ENCODE results near the gene DPYSL4.

DPYSL4 gene

DNA sequence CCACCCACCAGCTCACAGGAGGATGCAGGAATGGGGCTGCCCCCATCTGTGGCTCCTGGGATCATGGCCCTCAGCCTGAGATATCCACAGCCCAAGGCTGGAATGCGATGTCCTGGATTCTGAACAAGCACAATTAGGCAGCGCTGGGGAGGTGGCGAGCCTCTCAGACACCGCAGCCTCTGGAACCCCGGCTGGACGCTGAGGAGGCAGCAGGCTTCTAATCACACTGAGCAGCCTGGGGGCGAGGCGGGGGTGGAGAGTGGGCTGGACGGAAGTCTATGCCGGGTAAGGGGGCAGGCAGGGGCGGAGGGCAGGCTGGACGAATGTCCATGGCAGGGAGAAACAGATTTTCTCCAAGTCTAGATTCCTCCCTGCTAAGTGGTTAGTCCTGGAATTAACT lies 56.4 kb downstream of the DPYSL4 start:
- DNase-seq (ENCODE audit: low spot score) = no peak

GRCh38 chr10:132243626-132244025 lies 56.9 kb downstream of the DPYSL4 start:
- DNase-seq (ENCODE audit: low spot score) = no peak

DNA sequence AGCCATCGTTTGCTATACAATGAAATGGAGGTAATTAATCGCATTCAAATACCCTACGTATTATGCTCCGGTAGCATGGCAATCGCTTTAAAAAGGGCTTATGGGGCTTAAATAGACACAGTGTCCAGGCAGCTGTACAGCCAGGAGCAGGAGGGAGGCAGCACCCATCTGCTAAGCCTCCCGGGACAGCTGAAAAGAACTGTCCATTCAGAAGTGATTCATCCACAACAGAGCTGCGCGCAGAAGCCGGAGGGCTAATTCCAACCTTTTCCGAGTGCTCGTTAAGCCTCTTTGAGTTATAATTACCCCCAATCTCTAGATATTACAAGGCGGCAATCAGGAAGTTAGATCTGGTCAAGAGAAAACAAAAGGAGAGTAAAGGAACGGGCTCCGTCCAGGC lies 58.3 kb downstream of the DPYSL4 start:
- no peak for DNase-seq (ENCODE audit: low spot score)

DNA sequence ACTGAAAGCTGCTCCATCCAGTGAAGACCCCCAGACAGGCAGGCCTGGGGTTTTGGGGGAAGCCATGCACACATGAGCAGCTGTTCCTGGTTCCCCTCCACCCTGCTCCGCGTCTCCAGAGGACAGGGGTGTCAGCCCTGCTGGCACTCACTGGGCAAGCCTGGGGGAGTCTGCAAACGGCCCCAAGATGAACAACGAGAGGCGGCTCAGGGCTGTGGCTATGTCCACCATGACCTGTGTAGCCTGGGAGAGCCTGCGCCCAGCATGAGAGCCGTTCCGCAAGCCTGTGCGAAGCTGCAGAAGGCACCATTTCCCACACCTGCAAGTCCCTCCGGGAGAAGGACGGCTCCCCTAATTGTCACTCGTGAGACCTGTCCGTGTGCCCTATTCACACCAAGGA lies 59.5 kb downstream of the DPYSL4 start:
- DNase-seq (ENCODE audit: low spot score) = no peak

GRCh38 chr10:132247943-132248342 lies 61.2 kb downstream of the DPYSL4 start:
- DNase-seq (ENCODE audit: low spot score) = no peak

DNA sequence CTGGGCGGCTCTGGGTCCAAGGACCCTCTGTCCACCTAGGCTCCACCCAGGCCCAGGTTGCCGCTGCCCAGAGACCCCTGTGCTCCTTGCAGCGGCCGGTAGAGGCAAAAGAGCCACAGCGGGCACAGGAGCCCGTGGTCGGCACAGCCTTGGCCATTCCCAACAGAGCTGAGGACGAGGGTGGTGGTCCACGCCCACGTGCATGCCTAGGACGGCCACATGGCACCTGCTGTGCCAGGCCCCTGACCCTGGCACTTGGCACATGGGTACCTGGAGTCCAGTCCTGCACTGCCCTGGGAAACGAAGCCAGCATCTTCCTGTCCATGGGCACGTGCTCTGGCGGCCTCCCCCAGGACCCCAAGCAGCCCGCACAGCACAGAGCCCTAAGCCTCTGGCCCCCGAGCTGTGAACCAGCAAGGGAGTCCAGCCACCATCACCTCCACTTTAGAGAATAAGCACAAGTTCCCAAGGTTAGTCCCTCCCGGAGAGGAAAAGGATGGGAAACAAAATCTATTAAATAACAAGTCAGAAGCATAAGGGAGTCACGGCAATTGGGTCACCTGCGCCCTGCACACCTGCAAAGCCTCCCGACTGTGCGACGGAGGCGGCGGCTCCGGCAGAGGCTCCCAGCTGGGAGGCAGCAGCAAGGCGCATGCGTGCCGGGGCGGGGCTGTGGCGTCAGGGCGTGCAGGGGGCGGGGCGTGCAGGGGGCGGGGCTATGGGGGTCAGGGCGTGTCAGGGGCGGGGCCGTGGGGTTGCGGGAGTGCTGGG lies 61.9 kb downstream of the DPYSL4 start:
- no peak for DNase-seq (ENCODE audit: low spot score)

DNA sequence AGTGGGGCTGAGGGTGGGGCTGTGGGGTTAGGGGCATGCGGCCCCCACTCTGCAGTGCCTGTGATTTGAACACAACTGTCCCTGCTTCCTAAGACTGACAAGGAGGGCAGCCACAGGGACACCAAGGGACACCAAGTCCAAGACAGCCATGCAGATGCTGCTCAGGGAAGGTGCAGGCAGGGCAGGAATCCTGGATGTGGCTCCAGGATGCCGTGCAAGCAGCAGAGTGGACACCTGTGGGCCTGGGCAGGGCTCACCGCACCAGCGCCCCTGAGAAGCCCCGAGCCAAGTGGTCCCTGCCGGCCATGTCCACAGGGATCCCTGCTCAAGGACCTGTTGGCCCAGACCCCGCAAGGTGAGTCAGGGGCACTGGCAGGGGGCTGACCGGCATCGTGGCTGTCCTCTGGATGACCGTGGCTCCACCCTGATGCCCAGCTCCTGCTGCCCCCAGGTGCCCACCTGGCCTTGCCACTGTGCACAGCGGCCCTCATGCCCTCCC lies 62.5 kb downstream of the DPYSL4 start:
- DNase-seq (ENCODE audit: low spot score) = no peak

GRCh38 chr10:132249824-132250375 lies 63.2 kb downstream of the DPYSL4 start:
- no peak for DNase-seq (ENCODE audit: low spot score)

GRCh38 chr10:132250481-132251475 lies 64.0 kb downstream of the DPYSL4 start:
- DNase-seq (ENCODE audit: low spot score) = no peak

DNA sequence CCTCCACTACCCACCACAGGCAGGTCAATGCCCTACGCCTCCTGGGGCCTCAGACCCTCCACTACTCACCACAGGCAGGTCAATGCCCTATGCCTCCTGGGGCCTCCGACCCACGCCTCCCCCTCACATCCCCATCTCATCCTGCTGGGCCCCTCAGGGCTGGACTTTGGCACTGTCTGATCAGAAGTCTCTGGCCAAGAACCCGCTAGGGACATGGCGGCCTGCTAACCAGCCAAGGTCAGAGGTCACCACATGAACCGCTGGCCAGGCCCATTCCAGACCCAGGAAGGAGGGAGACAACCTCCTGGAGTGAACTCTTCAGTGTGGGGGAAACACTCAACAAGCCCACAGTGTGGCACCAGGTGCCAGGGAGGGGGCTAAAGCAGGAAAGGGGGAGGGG lies 65.2 kb downstream of the DPYSL4 start:
- DNase-seq (ENCODE audit: low spot score) = no peak

DNA sequence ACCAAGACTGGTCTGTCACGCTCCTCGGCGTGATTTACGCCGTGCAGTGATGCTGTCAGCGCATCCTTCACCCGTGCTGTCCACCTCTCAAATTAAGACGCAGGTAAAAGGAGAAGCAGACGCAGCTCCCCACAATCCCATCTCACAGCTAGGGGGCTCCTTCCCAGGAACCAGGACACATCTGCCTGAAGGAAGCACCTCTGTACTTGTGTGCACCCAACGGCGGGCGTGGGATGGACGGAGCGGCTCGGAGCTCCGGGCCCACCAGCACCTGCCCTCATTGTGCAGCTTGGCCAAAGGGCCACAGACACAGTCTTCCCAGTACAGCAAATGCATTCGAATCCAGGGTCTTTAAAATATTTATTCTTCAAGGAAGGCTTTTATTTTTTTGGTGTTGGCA lies 65.7 kb downstream of the DPYSL4 start:
- DNase-seq (ENCODE audit: low spot score) = no peak

DNA sequence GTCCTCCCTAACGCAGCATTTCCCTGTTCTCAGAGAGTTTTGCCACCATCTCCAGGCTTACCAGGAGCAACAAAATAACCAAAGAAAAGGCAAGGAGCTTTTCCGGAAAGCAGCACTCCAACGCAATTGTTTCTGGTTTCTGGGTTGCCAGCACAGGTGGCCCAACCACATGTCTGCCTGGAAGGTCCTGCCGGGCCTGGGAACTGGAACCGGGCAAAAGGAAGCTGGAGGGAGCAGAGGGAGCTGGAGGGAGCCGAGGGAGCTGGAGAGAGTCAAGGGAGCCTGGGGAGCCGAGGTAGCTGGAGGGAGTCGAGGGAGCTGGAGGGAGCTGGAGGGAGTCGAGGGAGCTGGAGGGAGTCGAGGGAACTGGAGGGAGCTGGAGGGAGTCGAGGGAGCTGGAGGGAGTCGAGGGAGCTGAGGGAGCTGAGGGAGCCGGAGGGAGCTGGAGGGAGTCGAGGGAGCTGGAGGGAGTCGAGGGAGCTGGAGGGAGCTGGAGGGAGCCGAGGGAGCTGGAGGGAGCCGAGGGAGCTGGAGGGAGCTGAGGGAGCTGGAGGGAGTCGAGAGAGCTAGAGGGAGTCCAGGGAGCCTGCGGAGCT lies 66.4 kb downstream of the DPYSL4 start:
- DNase-seq (ENCODE audit: low spot score) = peak; percentile 75

DNA sequence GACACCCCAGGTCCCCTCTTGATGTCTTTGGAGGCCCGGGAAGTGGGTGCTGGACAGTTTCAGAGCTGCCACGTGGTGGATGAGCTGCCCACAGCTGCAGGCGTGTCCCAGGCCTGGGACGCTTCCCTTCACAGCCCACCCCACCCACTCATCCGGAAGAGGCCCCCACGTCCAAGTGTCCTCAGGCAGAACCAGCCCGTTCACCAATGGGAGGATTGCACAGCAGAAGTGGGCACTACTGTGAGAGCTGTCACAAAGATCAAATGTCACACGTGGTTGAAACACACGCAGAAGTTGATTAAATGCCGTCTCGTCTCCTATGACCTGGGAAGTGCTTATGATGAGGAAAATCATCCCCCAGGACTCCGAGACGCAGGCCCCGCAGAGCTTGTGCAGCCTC lies 68.1 kb downstream of the DPYSL4 start:
- no peak for DNase-seq (ENCODE audit: low spot score)

Measured in cerebellar cortex (tissue), 1 donor.